OCI-LY1 (cell line): ENCODE results near the gene SOS1.
A peak's percentile ranks its signal among the peaks of the same experiment; 100 is the strongest.

Experiments
- H2AFZ ChIP-seq: fragments of 200-600 bp; sonication (generic), shearing (Covaris generic); 2 replicates; pipeline ENCODE4 v1.6.0; 2014; ENCODE audit warnings: antibody characterized with exemption, mild to moderate bottlenecking, low read length
- H3F3A ChIP-seq: fragments of 200-600 bp; sonication (generic), shearing (Covaris generic); 2 replicates; pipeline ENCODE4 v1.6.0; 2014; ENCODE audit warnings: mild to moderate bottlenecking, antibody characterized with exemption, low read length, moderate library complexity; ENCODE audit not compliant: insufficient read depth
- H3K27ac ChIP-seq: fragments of 200-600 bp; sonication (generic); 2 replicates; pipeline ENCODE4 v1.5.1; 2014; ENCODE audit warnings: low read length, mixed run types, mild to moderate bottlenecking, low read depth; ENCODE audit not compliant: poor library complexity, severe bottlenecking
- H3K27me3 ChIP-seq: fragments of 200-600 bp; sonication (generic); 2 replicates; pipeline ENCODE4 v1.6.0; 2014; ENCODE audit warnings: antibody characterized with exemption, mild to moderate bottlenecking, low read length, moderate library complexity; ENCODE audit not compliant: insufficient read depth
- H3K36me3 ChIP-seq: fragments of 200-600 bp; sonication (generic); 2 replicates; pipeline ENCODE4 v1.6.1; 2014; ENCODE audit warnings: mild to moderate bottlenecking, antibody characterized with exemption, low read length, moderate library complexity, mixed read lengths; ENCODE audit not compliant: insufficient read depth
- H3K4me1 ChIP-seq: fragments of 200-600 bp; sonication (generic); 2 replicates; pipeline ENCODE4 v1.5.1; 2014; ENCODE audit warnings: mild to moderate bottlenecking, low read length, moderate library complexity; ENCODE audit not compliant: insufficient read depth, severe bottlenecking
- H3K4me2 ChIP-seq: fragments of 200-600 bp; sonication (generic), shearing (Covaris generic); 2 replicates; pipeline ENCODE4 v1.6.1; 2014; ENCODE audit warnings: low read length
- H3K4me3 ChIP-seq: fragments of 200-600 bp; sonication (generic); 2 replicates; pipeline ENCODE4 v1.5.1; 2014; ENCODE audit warnings: low read length, low read depth, mild to moderate bottlenecking, mixed read lengths; ENCODE audit not compliant: poor library complexity, severe bottlenecking
- H3K79me2 ChIP-seq: fragments of 200-600 bp; shearing (Covaris generic); 2 replicates; pipeline ENCODE4 v1.6.1; 2016; ENCODE audit warnings: mixed run types, low read length, mixed read lengths; ENCODE audit not compliant: insufficient read depth
- H3K9ac ChIP-seq: fragments of 200-600 bp; sonication (generic), shearing (Covaris generic); 2 replicates; pipeline ENCODE4 v1.6.1; 2014; ENCODE audit warnings: mild to moderate bottlenecking, low read length, mixed read lengths
- H3K9me2 ChIP-seq: fragments of 200-600 bp; sonication (generic), shearing (Covaris generic); 2 replicates; pipeline ENCODE4 v1.6.1; 2014; ENCODE audit warnings: low read depth, mild to moderate bottlenecking, low read length, mixed read lengths
- H3K9me3 ChIP-seq: fragments of 200-600 bp; shearing (Covaris generic); 2 replicates; pipeline ENCODE4 v1.6.1; 2014; ENCODE audit warnings: low read length, mixed read lengths
- H4K20me1 ChIP-seq: fragments of 200-600 bp; sonication (generic), shearing (Covaris generic); 2 replicates; pipeline ENCODE4 v1.6.0; 2016; ENCODE audit warnings: mild to moderate bottlenecking, low read length; ENCODE audit not compliant: insufficient read depth
- EZH2 ChIP-seq: fragments of 200-600 bp; sonication (generic), shearing (Covaris generic); IDR thresholded peaks from 2 replicates; pipeline ENCODE4 v1.8.0; 2017; ENCODE audit warnings: borderline replicate concordance, mixed run types, mild to moderate bottlenecking, antibody characterized with exemption, low read length, moderate library complexity, mixed read lengths
- TF ChIP-seq, protein P1 (sequence below): fragments of 200-600 bp; sonication (generic), shearing (Covaris generic); IDR thresholded peaks from 2 replicates; pipeline ENCODE4 v1.5.1; 2017; ENCODE audit warnings: mild to moderate bottlenecking, antibody characterized with exemption, low read length, moderate library complexity, mixed read lengths

Gene SOS1

DNA sequence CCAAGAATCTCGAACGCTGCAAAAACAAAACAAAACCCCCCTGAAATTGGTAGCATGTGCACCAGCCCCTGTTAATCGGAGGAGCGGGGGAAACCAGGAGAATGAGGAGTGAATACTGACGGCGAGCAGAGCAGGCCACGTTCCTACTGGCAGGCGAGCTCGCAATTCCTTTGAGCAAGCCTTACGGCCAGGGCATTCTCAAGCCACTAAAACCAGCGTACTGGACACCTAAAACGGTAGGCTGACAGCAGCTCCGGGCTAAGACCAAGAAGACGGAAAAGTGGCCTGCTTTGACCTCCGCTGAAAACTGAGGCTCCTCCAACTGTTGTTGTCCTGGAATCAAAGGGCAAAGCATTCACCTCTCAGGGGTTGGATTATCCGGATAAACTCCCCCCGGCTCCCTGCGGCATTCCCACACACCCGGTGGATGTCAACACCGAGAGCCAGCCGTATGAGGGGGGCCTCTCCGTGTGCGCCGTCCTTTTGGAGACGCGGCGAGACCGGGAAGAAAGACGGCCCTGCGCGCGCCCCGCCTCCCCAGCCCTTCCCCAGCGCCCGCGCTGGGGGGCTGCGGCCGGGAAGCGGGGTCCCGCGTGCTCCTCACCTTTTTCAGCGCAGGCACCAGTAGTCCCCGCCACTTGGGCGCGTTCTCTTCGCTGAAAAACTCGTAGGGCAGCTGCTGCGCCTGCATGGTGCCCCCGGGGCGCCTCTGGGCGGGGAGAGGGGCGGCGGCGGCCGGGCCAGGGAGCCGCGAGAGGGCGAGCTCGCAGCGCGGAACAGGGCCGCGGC, 925 bp downstream of the SOS1 start:
- Histone ChIP-seq H3K4me2 (peak overlapping the region; percentile 92), H2AFZ (no peak overlapping the region), H3K9me3 (no peaks in the 10 kb centered on the region), H3K9ac (peak overlapping the region; percentile 94), H3K36me3 (peaks cover 20% of the 10 kb centered on the region), H3K9me2 (no peaks in the 10 kb centered on the region), H4K20me1 (no peaks in the 10 kb centered on the region), H3K79me2 (peaks cover 52% of the 10 kb centered on the region), H3F3A (no peaks in the 10 kb centered on the region), H3K4me3 (peak overlapping the region; percentile 88), H3K27ac (peak overlapping the region; percentile 52), H3K4me1 (peaks cover 46% of the 10 kb centered on the region), H3K27me3 (no peaks in the 10 kb centered on the region)
- no peak for TF ChIP-seq EZH2
- TF ChIP-seq, protein P1, sequence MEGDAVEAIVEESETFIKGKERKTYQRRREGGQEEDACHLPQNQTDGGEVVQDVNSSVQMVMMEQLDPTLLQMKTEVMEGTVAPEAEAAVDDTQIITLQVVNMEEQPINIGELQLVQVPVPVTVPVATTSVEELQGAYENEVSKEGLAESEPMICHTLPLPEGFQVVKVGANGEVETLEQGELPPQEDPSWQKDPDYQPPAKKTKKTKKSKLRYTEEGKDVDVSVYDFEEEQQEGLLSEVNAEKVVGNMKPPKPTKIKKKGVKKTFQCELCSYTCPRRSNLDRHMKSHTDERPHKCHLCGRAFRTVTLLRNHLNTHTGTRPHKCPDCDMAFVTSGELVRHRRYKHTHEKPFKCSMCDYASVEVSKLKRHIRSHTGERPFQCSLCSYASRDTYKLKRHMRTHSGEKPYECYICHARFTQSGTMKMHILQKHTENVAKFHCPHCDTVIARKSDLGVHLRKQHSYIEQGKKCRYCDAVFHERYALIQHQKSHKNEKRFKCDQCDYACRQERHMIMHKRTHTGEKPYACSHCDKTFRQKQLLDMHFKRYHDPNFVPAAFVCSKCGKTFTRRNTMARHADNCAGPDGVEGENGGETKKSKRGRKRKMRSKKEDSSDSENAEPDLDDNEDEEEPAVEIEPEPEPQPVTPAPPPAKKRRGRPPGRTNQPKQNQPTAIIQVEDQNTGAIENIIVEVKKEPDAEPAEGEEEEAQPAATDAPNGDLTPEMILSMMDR, result peak; percentile 30; the same call in 1 of the 2 replicates

DNA sequence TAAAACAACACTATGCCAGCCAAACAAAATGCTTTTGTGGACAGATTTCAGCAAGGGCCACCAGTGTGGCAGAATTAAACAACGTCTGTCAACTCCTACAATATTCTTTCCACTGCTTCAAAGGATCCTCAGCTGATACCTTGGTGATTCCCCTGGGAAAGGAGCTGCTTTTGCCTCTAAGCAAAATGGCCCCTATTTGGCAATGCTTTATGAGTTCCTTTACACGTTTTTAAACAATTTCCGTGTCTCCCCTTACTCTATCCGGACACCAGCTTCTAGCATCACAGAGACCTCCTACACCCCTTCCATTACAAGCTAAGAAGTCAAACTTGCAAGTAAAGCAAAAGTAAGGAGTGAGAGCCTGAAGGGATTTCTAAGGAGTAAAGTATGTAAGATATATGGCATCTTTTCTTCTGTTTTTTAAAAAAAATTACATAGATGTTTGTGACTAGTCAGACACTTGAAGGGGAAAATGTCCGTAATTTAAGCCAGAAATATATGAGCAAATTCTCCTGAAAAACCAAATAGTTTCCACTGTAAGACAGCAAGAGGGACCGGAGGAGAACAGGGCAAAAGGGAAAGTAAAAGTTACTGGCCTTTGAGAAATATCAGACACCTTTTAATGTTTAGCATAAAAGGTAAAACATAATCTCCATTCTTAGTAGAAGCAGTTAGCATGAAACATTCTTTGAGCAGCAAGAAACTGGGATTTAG, 1.9 kb downstream of the SOS1 start:
- H3K27me3 ChIP-seq, result no peaks in the 10 kb centered on the region
- peak overlapping the region; percentile 88 for H3K4me3 ChIP-seq
- H3K9me2 ChIP-seq, result no peaks in the 10 kb centered on the region
- H3K79me2 ChIP-seq, result peaks cover 57% of the 10 kb centered on the region
- H2AFZ ChIP-seq, result no peak overlapping the region
- H3K4me1 ChIP-seq, result peaks cover 43% of the 10 kb centered on the region
- no peaks in the 10 kb centered on the region for H4K20me1 ChIP-seq
- H3K9me3 ChIP-seq, result no peaks in the 10 kb centered on the region
- peak overlapping the region; percentile 52 for H3K27ac ChIP-seq
- no peaks in the 10 kb centered on the region for H3F3A ChIP-seq
- peak overlapping the region; percentile 94 for H3K9ac ChIP-seq
- peak overlapping the region; percentile 92 for H3K4me2 ChIP-seq
- TF ChIP-seq, protein P1, result no peak
- H3K36me3 ChIP-seq, result peaks cover 20% of the 10 kb centered on the region

DNA sequence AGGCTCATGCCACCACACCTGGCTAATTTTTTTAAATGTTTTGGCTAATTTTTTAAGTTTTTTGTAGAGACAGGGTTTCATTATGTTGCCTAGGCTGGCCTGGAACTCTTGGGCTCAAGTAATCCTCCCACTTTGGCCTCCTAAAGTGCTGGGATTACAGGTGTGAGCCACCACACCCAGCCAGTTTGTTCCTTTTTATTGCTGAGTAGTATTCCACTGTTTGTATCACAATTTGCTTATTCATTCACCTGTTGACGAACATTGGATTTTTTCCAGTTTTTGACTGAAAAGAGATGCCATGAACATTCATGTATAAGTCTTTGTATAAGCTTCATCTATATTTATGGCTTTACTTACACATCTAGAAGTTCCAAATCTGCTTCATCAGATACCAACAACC, 5.3 kb downstream of the SOS1 start:
- Histone ChIP-seq H3K4me2 (no peak overlapping the region), H3K79me2 (peaks cover 71% of the 10 kb centered on the region), H3K27ac (no peak overlapping the region), H3K9me2 (no peaks in the 10 kb centered on the region), H3K27me3 (no peaks in the 10 kb centered on the region), H3F3A (no peaks in the 10 kb centered on the region), H3K9ac (no peak overlapping the region), H3K9me3 (no peaks in the 10 kb centered on the region), H4K20me1 (no peaks in the 10 kb centered on the region), H3K4me3 (no peak overlapping the region), H3K36me3 (peaks cover 24% of the 10 kb centered on the region), H3K4me1 (peaks cover 22% of the 10 kb centered on the region), H2AFZ (no peak overlapping the region)
- TF ChIP-seq EZH2, result no peak
- TF ChIP-seq, protein P1, result no peak
